HG03442 (cell line): ENCODE data around the gene GASK1B.

Experiments
- ATAC-seq: cut with Tn5 transposase; IDR thresholded peaks from one replicate; pipeline ENCODE4 v1.9.1; 2021; ENCODE audit warnings: mild to moderate bottlenecking, moderate library complexity; ENCODE audit not compliant: unreplicated experiment

GASK1B gene

GRCh38 chr4:158155656-158156356 is 17.0 kb downstream of the GASK1B start:
- no peak for ATAC-seq

DNA sequence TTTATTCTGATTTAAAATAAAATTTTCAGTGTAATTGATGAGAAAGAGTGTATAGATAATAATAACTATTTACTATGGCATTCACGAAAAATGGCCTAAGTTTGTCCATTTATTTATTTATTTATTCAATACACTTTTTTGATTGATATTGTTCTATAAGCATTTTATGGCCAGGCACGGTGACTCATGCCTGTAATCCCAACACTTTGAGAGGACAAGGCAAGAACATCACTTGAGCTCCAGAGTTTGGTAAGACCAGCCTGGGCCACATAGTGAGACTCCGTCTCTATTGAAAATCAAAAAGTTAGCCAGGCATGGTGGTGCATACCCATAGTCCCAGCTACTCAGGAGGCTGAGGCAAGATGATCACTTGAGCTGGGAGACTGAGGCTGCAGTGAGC is 25.7 kb downstream of the GASK1B start:
- ATAC-seq = no peak

GRCh38 chr4:158146736-158147135 is 26.1 kb downstream of the GASK1B start:
- no peak for ATAC-seq

DNA sequence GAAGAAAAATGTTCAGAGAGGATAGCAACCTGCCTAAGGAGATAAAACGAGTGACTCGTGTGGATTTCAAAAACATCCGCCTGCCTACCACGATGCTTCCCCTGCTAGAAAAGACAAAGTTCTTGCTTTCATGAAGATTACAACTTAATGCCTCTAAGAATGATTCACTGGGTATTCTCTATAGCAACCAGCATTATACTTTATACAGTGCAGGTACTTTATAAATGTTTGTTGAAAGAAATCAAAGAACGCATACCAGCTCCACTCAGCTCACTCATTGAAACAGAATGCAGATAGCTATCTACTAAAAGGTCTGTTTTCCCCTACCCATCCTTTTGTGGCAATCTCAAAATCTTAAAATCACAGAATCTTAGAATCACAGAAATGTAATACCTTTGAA is 33.7 kb downstream of the GASK1B start:
- ATAC-seq = no peak

DNA sequence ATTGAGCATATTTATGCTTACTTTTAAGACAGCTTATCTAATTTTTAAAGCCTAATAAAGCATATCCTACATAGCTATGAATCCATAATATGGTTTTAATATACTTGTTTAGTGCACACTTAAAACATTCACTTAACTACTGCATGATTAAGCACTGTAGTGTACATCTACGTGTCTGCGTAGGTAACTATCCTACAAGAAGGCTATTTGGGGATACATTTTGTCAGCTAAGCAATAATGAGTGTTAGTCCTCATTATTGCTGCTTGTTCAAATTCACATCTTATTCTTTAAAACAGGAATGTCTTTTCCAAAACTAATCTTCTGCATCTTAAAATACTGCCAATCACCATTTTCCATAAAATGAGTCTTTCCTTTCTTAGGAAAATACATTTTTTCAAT is 38.6 kb downstream of the GASK1B start:
- ATAC-seq = no peak

- no peak for ATAC-seq
Measured at GRCh38 chr4:158133551-158133950, 39.3 kb downstream of the GASK1B start.

DNA sequence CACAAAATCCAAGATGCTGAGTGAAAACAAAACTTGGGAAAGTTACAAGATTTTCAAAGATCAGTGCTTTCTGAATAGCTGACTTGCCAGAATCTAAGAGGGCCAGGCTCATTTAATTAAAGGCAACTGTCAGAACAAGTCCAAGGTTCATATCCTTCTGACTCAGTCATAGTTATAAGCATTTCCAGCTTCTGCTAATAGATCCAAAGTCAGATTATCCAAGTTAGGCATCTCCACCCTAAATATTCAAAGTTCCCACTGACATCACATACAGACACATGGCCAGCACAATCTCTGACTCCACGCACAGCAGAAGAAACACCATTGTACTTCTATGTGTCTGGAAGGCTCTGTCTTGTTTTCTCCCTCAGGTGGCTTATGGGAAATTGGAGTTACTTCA is 41.8 kb downstream of the GASK1B start:
- no peak for ATAC-seq

DNA sequence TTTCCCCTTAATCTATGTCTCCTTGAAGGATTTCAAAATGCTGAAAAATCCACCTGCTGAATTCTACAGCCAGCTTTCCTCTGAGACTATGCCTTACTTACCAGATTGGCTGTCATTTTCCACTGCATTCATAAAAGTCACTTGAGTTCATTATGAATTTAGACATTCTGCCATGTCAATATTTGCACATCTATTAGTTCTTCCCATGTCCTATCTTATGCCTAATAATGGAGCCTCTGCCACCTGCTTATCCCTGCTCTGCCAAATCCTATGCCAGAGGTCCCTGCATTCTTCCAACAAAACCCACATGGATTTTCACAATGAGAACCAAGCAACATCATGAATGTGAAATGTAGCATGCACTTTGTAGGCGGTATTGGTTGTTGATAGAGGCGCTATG is 42.6 kb downstream of the GASK1B start:
- ATAC-seq = no peak

- ATAC-seq = peak; percentile 98
Measured at GRCh38 chr4:158129694-158130093, 43.1 kb downstream of the GASK1B start.

DNA sequence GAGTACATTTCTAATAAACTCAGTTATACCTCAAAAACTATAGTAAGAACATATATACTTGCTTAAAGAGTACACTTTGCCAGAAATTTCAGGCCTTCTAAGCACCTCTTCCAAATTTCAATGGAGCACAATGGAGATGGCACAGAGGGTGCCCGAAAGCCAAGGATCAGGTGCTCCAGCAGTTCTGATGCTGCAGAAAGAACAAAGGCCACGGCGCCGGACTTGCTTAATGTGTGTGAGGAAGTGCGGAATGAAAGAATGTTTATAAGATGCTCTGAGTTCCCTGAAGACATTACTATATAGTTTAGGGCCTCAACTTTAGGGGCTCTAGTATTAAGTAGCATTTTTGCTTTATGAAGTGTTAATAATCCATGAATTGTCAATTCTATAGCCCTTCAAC is 44.3 kb downstream of the GASK1B start:
- no peak for ATAC-seq

DNA sequence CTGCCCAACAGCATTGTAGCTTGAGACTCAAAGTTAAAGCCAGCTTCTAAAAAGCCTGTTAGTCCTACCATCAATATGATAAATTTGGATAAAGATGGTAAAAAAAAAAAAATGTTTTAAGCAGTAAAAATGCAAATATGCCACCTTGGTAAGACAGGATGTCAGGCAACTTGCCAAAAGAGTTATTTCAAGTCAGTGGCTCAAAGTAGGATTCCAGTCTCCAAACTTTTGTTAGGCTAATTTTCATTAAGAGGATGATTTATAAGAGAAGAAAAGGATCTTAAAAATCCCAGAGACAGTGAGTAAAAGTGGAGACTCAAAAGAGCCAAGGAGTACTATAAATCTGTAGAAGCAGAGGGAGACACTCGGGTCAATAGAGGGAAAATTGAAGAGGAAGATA is 47.5 kb downstream of the GASK1B start:
- no peak for ATAC-seq
